ENCODE results near the gene HDLBP. TPM values are rescaled to one million over a fixed set of nuclear protein-coding genes. Genes with fewer than 3 reads are reported as not detected.

HDLBP gene
- total RNA-seq, 2 experiments from 2014 or later, result 243 to 251 TPM

GRCh38 chr2:241204490-241204889 is 111.0 kb downstream of the HDLBP start:
- ChIA-PET POLR2A (no interaction called here), CTCF (no interaction called here)
- no peak overlapping the region for H3K27ac Mint-ChIP-seq

GRCh38 chr2:241204010-241204384 is 111.5 kb downstream of the HDLBP start:
- H3K9me3 Mint-ChIP-seq, result no peaks in the 10 kb centered on the region
- no peak overlapping the region for H3K4me3 Mint-ChIP-seq
- ChIA-PET CTCF (no interaction called here), POLR2A (no interaction called here)
- intact Hi-C loops (cut with micrococcal nuclease), result no loop called here
- no peaks in the 10 kb centered on the region for H3K27me3 Mint-ChIP-seq
- no peak overlapping the region for H3K27ac Mint-ChIP-seq
- no peak for DNase-seq
- no peaks in the 10 kb centered on the region for H3K4me1 Mint-ChIP-seq (ENCODE audit: low read depth)
- no peaks in the 10 kb centered on the region for H3K36me3 Mint-ChIP-seq

More at GRCh38 chr2:241204490-241204889, 111.0 kb downstream of the HDLBP start:
- no peaks in the 10 kb centered on the region for H3K36me3 Mint-ChIP-seq
- intact Hi-C loops (cut with micrococcal nuclease), result no loop called here
- H3K27me3 Mint-ChIP-seq, result no peaks in the 10 kb centered on the region
- DNase-seq, result no peak
- no peaks in the 10 kb centered on the region for H3K4me1 Mint-ChIP-seq (ENCODE audit: low read depth)
- no peaks in the 10 kb centered on the region for H3K9me3 Mint-ChIP-seq
- H3K4me3 Mint-ChIP-seq, result no peak overlapping the region

DNA sequence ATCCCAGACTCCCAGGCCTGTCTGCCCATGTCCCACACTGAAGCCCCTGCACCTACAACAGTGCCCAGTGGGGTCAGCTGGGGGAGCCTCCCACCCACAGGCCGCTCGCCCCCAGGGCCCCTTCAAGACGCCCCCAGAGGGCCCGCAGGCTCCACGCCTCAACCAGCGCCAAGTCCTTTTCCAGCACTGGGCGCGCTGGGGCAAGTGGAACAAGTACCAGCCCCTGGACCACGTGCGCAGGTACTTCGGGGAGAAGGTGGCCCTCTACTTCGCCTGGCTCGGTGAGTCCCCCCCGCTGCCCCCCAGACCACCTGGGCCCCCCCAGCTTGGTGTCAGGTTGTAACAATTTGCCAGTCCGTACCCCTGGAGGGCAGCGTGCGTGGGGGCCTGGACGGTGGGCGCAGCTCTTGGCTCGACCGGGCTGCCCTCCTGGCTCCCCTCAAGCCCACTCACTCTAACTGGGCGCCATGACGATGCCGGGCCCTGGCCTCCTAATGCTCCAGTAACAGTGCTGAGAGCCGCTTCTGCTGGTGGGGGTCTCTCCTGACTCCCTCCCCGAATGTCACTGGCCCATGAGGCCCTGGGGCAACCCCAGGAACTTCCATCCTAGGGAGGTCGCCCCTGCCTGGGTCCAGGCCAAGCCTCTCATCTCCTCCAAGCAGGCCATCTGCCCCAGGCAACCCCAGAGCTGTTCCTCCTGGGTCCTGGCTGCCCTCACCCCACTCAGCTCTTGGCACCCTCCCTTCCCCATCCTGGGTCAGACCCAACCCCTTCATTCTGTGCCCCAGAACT is 112.1 kb downstream of the HDLBP start:
- Mint-ChIP-seq H3K9me3 (no peaks in the 10 kb centered on the region), H3K36me3 (no peaks in the 10 kb centered on the region), H3K27ac (no peak overlapping the region), H3K4me3 (no peak overlapping the region), H3K4me1 (ENCODE audit: low read depth) (no peaks in the 10 kb centered on the region), H3K27me3 (no peaks in the 10 kb centered on the region)
- DNase-seq, result no peak
- POLR2A ChIA-PET, result no interaction called here
- intact Hi-C loops (cut with micrococcal nuclease), result no loop called here
- CTCF ChIA-PET, result no interaction called here

DNA sequence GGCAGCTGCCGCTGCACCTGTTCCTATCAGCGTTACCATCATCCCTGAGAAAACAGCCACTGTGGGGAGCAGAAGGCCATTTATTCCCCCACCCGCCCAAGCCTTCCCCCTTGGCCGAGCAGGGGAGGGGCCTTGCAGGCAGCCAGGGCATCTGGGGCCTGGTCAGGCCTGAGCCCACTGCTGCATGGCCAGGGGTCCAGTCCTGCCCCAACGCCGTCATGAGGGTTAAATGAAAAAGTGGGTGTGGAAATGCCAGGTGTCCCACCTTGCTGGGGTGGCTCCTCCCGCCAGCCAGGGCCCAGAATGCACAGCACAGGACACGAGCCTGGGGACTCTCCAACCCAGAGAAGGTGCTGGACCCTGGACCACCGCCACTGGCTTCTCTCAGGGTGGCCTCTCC is 112.8 kb downstream of the HDLBP start:
- H3K27me3 Mint-ChIP-seq, result no peaks in the 10 kb centered on the region
- H3K27ac Mint-ChIP-seq, result no peak overlapping the region
- H3K4me1 Mint-ChIP-seq (ENCODE audit: low read depth), result no peaks in the 10 kb centered on the region
- H3K4me3 Mint-ChIP-seq, result no peak overlapping the region
- no peak for DNase-seq
- ChIA-PET POLR2A (no interaction called here), CTCF (no interaction called here)
- H3K36me3 Mint-ChIP-seq, result no peaks in the 10 kb centered on the region
- no peaks in the 10 kb centered on the region for H3K9me3 Mint-ChIP-seq
- intact Hi-C loops (cut with micrococcal nuclease), result no loop called here

- CTCF ChIA-PET, result no interaction called here
- no peaks in the 10 kb centered on the region for H3K9me3 Mint-ChIP-seq
- DNase-seq, result no peak
Measured at GRCh38 chr2:241202268-241202585, 113.2 kb downstream of the HDLBP start.

DNA sequence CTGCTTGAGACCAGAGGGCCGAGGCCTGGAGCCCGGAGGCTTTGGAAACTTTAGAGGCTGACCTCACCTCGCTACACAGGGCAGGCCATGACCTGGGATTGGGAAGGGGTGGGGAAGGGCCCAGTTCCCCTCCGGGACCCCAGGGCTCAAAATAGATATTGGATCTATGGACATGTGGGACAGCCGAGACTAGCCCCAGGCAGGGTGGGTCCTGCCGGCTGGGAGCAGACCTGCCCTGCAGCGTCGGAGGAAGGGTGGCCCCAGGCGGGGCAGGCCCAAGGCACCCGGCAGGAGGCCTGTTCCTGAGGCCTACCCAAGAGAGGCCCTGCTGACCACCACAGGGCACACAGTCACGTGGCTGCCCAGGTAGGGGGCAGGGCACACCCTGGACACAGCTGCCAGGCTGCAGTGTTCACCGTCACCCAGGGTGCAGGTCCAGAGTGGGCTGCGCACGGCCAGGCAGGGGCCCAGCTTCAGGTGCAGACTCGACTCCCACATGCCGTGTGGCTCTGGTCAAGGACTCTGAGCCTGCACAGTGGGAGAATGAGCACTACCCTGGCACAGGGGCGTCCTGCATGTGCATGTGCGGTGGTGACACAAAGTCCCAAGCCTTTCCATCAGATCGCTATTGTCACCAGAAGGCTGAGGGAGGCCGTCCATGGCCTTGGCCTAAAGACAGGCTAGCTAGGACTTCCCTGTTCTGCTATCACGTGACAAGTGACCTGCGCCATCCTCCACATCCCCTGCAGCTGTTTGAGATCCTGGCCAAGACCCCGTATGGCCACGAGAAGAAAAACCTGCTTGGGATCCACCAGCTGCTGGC is 113.8 kb downstream of the HDLBP start:
- H3K9me3 Mint-ChIP-seq, result no peaks in the 10 kb centered on the region
- H3K4me3 Mint-ChIP-seq, result no peak overlapping the region
- CTCF ChIA-PET, result no interaction called here
- no peaks in the 10 kb centered on the region for H3K4me1 Mint-ChIP-seq (ENCODE audit: low read depth)
- no peak overlapping the region for H3K27ac Mint-ChIP-seq
- no peak for DNase-seq
- POLR2A ChIA-PET, result no interaction called here
- no peaks in the 10 kb centered on the region for H3K27me3 Mint-ChIP-seq
- H3K36me3 Mint-ChIP-seq, result no peaks in the 10 kb centered on the region
- intact Hi-C loops (cut with micrococcal nuclease), result no loop called here

More at GRCh38 chr2:241202268-241202585, 113.2 kb downstream of the HDLBP start:
- intact Hi-C loops (cut with micrococcal nuclease), result no loop called here
- Mint-ChIP-seq H3K4me1 (ENCODE audit: low read depth) (no peaks in the 10 kb centered on the region), H3K36me3 (no peaks in the 10 kb centered on the region), H3K4me3 (no peak overlapping the region), H3K27ac (no peak overlapping the region), H3K27me3 (no peaks in the 10 kb centered on the region)
- POLR2A ChIA-PET, result no interaction called here

GRCh38 chr2:241200822-241201395 is 114.6 kb downstream of the HDLBP start:
- no peaks in the 10 kb centered on the region for H3K36me3 Mint-ChIP-seq
- ChIA-PET CTCF (no interaction called here), POLR2A (no interaction called here)
- intact Hi-C loops (cut with micrococcal nuclease), result no loop called here
- no peaks in the 10 kb centered on the region for H3K4me1 Mint-ChIP-seq (ENCODE audit: low read depth)
- H3K27ac Mint-ChIP-seq, result no peak overlapping the region
- DNase-seq, result no peak
- no peaks in the 10 kb centered on the region for H3K27me3 Mint-ChIP-seq
- no peaks in the 10 kb centered on the region for H3K9me3 Mint-ChIP-seq
- H3K4me3 Mint-ChIP-seq, result no peak overlapping the region

GRCh38 chr2:241199897-241200821 is 115.3 kb downstream of the HDLBP start:
- Mint-ChIP-seq H3K27ac (no peak overlapping the region), H3K4me3 (no peak overlapping the region), H3K27me3 (no peaks in the 10 kb centered on the region), H3K4me1 (ENCODE audit: low read depth) (no peaks in the 10 kb centered on the region), H3K36me3 (no peaks in the 10 kb centered on the region), H3K9me3 (no peaks in the 10 kb centered on the region)
- intact Hi-C loops (cut with micrococcal nuclease), result no loop called here
- POLR2A ChIA-PET, result no interaction called here
- CTCF ChIA-PET, result no interaction called here
- no peak for DNase-seq

DNA sequence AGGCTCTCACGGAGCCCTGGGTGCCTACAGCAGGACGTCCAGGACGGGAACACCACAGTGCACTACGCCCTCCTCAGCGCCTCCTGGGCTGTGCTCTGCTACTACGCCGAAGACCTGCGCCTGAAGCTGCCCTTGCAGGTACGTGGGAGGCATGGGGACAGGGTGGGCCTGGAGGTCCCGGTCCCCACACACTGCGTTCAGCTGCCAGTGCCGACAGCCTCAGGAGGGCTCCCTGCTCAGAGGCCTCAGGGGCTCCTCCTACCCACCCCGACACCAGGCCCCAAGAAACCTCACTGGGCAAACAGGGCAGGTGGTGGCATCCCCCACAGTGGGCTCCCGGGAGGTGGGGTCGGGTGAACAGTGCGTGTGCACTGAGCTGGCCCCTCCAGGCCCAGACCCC is 116.2 kb downstream of the HDLBP start:
- Mint-ChIP-seq H3K36me3 (no peaks in the 10 kb centered on the region), H3K27me3 (no peaks in the 10 kb centered on the region), H3K9me3 (no peaks in the 10 kb centered on the region), H3K27ac (no peak overlapping the region), H3K4me3 (no peak overlapping the region), H3K4me1 (ENCODE audit: low read depth) (no peaks in the 10 kb centered on the region)
- intact Hi-C loops (cut with micrococcal nuclease), result no loop called here
- ChIA-PET CTCF (no interaction called here), POLR2A (no interaction called here)
- DNase-seq, result no peak

DNA sequence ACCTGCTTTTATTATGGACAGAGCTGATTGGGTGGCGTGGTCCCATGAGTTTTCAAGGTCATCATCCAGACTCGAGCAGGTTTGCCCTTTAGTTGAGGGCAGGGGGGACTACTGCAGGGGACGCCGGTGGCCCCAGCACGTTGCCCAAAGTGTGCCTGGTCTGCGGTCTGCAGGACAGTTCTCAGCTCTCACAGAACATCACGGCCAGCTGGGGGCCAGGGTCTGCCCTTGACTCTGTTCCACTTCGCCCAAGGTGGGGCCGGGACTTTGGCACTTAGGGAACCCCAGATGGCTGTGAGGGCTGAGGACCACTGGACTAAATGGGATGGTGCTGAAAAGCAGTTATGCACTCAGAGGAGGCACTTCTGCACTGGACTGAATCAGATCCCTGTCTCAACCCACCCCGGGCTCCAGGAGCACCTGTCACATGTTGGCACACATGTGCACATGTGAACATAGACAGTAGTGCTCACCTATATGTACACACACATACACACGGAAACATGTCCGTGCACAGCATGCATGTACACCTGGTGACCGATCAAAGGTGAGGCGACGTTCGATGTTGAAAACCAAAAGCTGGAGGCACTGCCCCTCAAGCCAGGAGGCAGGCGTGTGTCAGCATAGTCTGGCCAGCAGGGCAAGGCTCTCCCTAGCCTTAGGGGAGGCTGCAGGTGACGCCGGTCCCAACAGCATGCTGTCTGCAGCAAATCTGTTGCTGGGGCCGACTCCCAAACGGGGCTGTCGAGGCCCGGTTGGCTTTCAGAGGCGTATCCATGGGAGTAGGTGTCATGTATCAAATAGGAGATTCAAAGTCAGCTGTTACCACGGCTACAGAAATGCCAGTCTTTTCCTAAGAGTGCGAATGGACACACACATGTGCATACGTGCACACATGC is 116.8 kb downstream of the HDLBP start:
- ChIA-PET CTCF (no interaction called here), POLR2A (no interaction called here)
- Mint-ChIP-seq H3K27me3 (no peaks in the 10 kb centered on the region), H3K4me1 (ENCODE audit: low read depth) (no peaks in the 10 kb centered on the region), H3K36me3 (no peaks in the 10 kb centered on the region), H3K4me3 (no peak overlapping the region), H3K9me3 (no peaks in the 10 kb centered on the region), H3K27ac (no peak overlapping the region)
- no peak for DNase-seq
- intact Hi-C loops (cut with micrococcal nuclease), result no loop called here

- Mint-ChIP-seq H3K36me3 (no peaks in the 10 kb centered on the region), H3K9me3 (no peaks in the 10 kb centered on the region), H3K4me1 (ENCODE audit: low read depth) (no peaks in the 10 kb centered on the region), H3K27me3 (no peaks in the 10 kb centered on the region), H3K27ac (no peak overlapping the region), H3K4me3 (no peak overlapping the region)
- CTCF ChIA-PET, result no interaction called here
- no peak for DNase-seq
- intact Hi-C loops (cut with micrococcal nuclease), result no loop called here
- POLR2A ChIA-PET, result no interaction called here
Measured at GRCh38 chr2:241197947-241198346, 117.5 kb downstream of the HDLBP start.

Measured in activated CD4-positive, alpha-beta memory T cell treated with anti-CD3 and anti-CD28 coated beads for 36 hours (primary cell).